Measurements from ENCODE around the gene SFXN5. TPM values are rescaled to one million over a fixed set of nuclear protein-coding genes. Genes with fewer than 3 reads are reported as not detected.

SFXN5 gene
- total and polyA plus RNA-seq, 2 of the 4 experiments (the other 2 are of a cell fraction) = 8.6 to 17.0 TPM

GRCh38 chr2:73031725-73032701, 39.5 kb downstream of the SFXN5 start:
- Histone ChIP-seq H3K36me3 (ENCODE audit: control insufficient read depth, insufficient read depth, low read length) (peaks cover 3% of the 10 kb centered on the region; the same call in 1 of the 2 replicates), H3K4me1 (ENCODE audit: control insufficient read depth, insufficient read depth, low read length) (no peaks in the 10 kb centered on the region), H3K4ac (ENCODE audit: low read depth, low read length) (no peak overlapping the region), H2BK5ac (ENCODE audit: low read depth, low read length, poor library complexity, severe bottlenecking) (no peak overlapping the region), H4K5ac (ENCODE audit: low read depth, low read length) (no peak overlapping the region), H4K8ac (ENCODE audit: low read depth in 2 of 2, low read length in 2 of 2) (no peak overlapping the region), H2BK120ac (ENCODE audit: low read depth, low read length) (no peak overlapping the region), H3K27ac (ENCODE audit: insufficient read depth, low read length) (no peak overlapping the region), H2BK15ac (ENCODE audit: low read depth, low read length) (no peak overlapping the region), H3K56ac (ENCODE audit: extremely low read depth, insufficient read depth, low read length) (no peak overlapping the region), H4K20me1 (ENCODE audit: insufficient read depth, low read length) (no peaks in the 10 kb centered on the region; the same call in none of the 2 replicates), H3K18ac (ENCODE audit: low read depth, low read length) (no peak overlapping the region), H2AK5ac (ENCODE audit: low read depth, low read length) (no peak overlapping the region), H2AK9ac (replicated peaks; ENCODE audit: low read depth, low read length, poor library complexity) (no peak overlapping the region), H2AFZ (replicated peaks; ENCODE audit: low read length, poor library complexity) (no peak overlapping the region), H3K14ac (replicated peaks; ENCODE audit: low read depth, low read length) (no peak overlapping the region), H3K23ac (ENCODE audit: low read depth, low read length) (no peak overlapping the region), H3K9me1 (ENCODE audit: insufficient read depth, low read length) (peaks cover 9% of the 10 kb centered on the region; the same call in 1 of the 2 replicates), H3K9me3 (ENCODE audit: control insufficient read depth, insufficient read depth, low read length) (no peaks in the 10 kb centered on the region), H3K9ac (ENCODE audit: low read depth, low read length) (no peak overlapping the region), H3K4me2 (ENCODE audit: low read depth, low read length) (no peak overlapping the region), H3K79me1 (ENCODE audit: low read depth in 1 of 2, low read length in 2 of 2) (peaks cover 3 to 10% of the 10 kb centered on the region in 2 experiments; a peak in 2 of 4 replicates), H3K27me3 (ENCODE audit: control insufficient read depth, insufficient read depth, low read length) (no peaks in the 10 kb centered on the region), H4K91ac (ENCODE audit: insufficient read depth, low read depth, low read length) (no peak overlapping the region), H2BK20ac (ENCODE audit: low read depth, low read length) (no peak overlapping the region), H3K4me3 (ENCODE audit: insufficient read depth, low read depth, low read length) (no peak overlapping the region)
- 88% methylated on average over 2 of the region's 10 CpGs; no CpG with 5 or more reads in 1 of the 2 experiments for WGBS, 2 experiments (ENCODE audit: extremely low coverage in 2 of 2, insufficient read length in 1 of 2)
- BruUV-seq (replicated peaks) = no TSS peak
- TF ChIP-seq RFX5 (IDR thresholded peaks at IDR 0.05; ENCODE audit: low read depth, low read length) = no peak
- no peak for TF ChIP-seq RAD21 (IDR thresholded peaks at IDR 0.05; ENCODE audit: low read length)
- no peak for TF ChIP-seq MXI1 (IDR thresholded peaks at IDR 0.05; ENCODE audit: borderline replicate concordance, low read depth, low read length)
- no peak for TF ChIP-seq SMC3 (IDR thresholded peaks at IDR 0.05; ENCODE audit: low read depth, low read length)
- no peak for TF ChIP-seq RCOR1 (IDR thresholded peaks at IDR 0.05; ENCODE audit: insufficient replicate concordance, low read length)
- TF ChIP-seq ELK1 (IDR thresholded peaks at IDR 0.05; ENCODE audit: borderline replicate concordance, low read depth, low read length) = no peak
- TF ChIP-seq CEBPB (IDR thresholded peaks at IDR 0.05; ENCODE audit: low read depth, low read length) = no peak
- TF ChIP-seq MAZ (IDR thresholded peaks at IDR 0.05; ENCODE audit: borderline replicate concordance, low read depth, low read length) = no peak
- no peak for TF ChIP-seq BHLHE40 (IDR thresholded peaks at IDR 0.05; ENCODE audit: low read depth, low read length)
- TF ChIP-seq CTCF (conservative IDR thresholded peaks at IDR 0.05; ENCODE audit: low read depth, low read length) = no peak
- DNase-seq (no peak), ATAC-seq (ENCODE audit: low read depth) (no peak)
- ChIA-PET POLR2A (ENCODE audit: unreplicated experiment) (no interaction called here), CTCF (interaction anchor here (1.0 kb wide), 1 partner anchor 145 kb away, joined by 3 read pairs; no protein-coding TSS in a partner anchor)
- in situ Hi-C loops (cut with MboI; ENCODE audit: low sequenced_read_pairs) (no loop called here), intact Hi-C loops (cut with micrococcal nuclease) (no loop called here), dilution Hi-C loops (cut with HindIII; ENCODE audit: low sequenced_read_pairs, unreplicated experiment) (no loop called here)

All from IMR-90 (cell line).